Naive thymus-derived CD8-positive, alpha-beta T cell (primary cell): ENCODE results near the gene DGKH. TPM values are rescaled to one million over a fixed set of nuclear protein-coding genes. Genes with fewer than 3 reads are reported as not detected.

Experiments used
- ATAC-seq, 2 donors: fragments of 150-1000 bp; cut with Tn5 transposase in 1 of 2; sonication (Bioruptor Pico), chemical (Tn5 transposase) in 1 of 2; 1 replicate in 1 of 2; 2 replicates in 1 of 2; pipeline ENCODE4 v1.10.0; 2021; ENCODE audit warnings: mild to moderate bottlenecking in 2 of 2, moderate library complexity in 2 of 2
- POLR2A ChIA-PET: fragments of 350-600 bp; sonication (Branson Sonifier 250); formaldehyde crosslinking; loops from one replicate; lab custom pipeline; 2021; ENCODE audit warnings: antibody characterized with exemption; lab: Charles Lee
- DNase-seq, 10 donors: peaks; one replicate each; pipeline versions ENCODE4 v3.0.0 to v3.0.0-alpha.2; 2020 to 2022
- H3K27ac Mint-ChIP-seq, 10 donors: one replicate each; pipeline ENCODE4 v1.8.0; 2020 to 2022; ENCODE audit warnings: mild to moderate bottlenecking in 10 of 10, mixed read lengths in 10 of 10, moderate library complexity in 4 of 10, inconsistent platforms in 1 of 10
- H3K27me3 Mint-ChIP-seq, 5 donors: one replicate each; pipeline ENCODE4 v1.8.0; 2021 to 2022; ENCODE audit warnings: mixed read lengths in 5 of 5
- H3K36me3 Mint-ChIP-seq, 3 donors: one replicate each; pipeline ENCODE4 v1.8.0; 2020 to 2022; ENCODE audit warnings: mixed read lengths in 3 of 3, mild to moderate bottlenecking in 2 of 3, inconsistent platforms in 1 of 3
- H3K4me1 Mint-ChIP-seq, 4 donors: one replicate each; pipeline ENCODE4 v1.8.0; 2021 to 2022; ENCODE audit warnings: mixed read lengths in 4 of 4
- H3K4me3 Mint-ChIP-seq, 10 donors: one replicate each; pipeline ENCODE4 v1.8.0; 2020 to 2022; ENCODE audit warnings: mild to moderate bottlenecking in 10 of 10, mixed read lengths in 10 of 10, moderate library complexity in 6 of 10, inconsistent platforms in 1 of 10
- H3K9me3 Mint-ChIP-seq, 9 donors: one replicate each; pipeline ENCODE4 v1.8.0; 2020 to 2022; ENCODE audit warnings: mixed read lengths in 9 of 9, mild to moderate bottlenecking in 3 of 9, inconsistent platforms in 1 of 9, moderate library complexity in 1 of 9
- polyA plus RNA-seq, 3 donors: library from polyadenylated mRNA; unstranded; fragments of 300-500 nt; fragmentation: Illumina TruSeq; gene quantifications; one replicate each; pipeline ENCODE4 v1.2.3, GENCODE V29; 2021
- total RNA-seq, 8 experiments: library from RNA in 2 of 8; stranded (reverse) in 2 of 8; gene quantifications; one replicate each; pipeline ENCODE4 v1.2.3 and lab custom pipeline; 2021 to 2026

The DGKH gene
- total and polyA plus RNA-seq, 5 experiments from 2014 or later: 1.3 to 5.2 (median 1.5) TPM

- H3K27me3 Mint-ChIP-seq: peaks cover 4 to 14% (median 9%) of the 10 kb centered on the region in 5 donors
- DNase-seq (no peak), ATAC-seq (no peak)
- no peaks in the 10 kb centered on the region for H3K36me3 Mint-ChIP-seq
- POLR2A ChIA-PET: no interaction called here
- no peaks in the 10 kb centered on the region for H3K4me1 Mint-ChIP-seq
- no peak overlapping the region for H3K4me3 Mint-ChIP-seq
- H3K27ac Mint-ChIP-seq: peak overlapping the region in 1 of 10 donors; percentile 26
- H3K9me3 Mint-ChIP-seq: no peaks in the 10 kb centered on the region
These were observed 20.2 kb upstream of the DGKH start for GRCh38 chr13:42028113-42028799.

GRCh38 chr13:42035905-42036521 is 12.4 kb upstream of the DGKH start:
- H3K4me1 Mint-ChIP-seq: peaks cover 3 to 9% (median 8%) of the 10 kb centered on the region in 4 donors
- H3K27ac Mint-ChIP-seq: no peak overlapping the region
- no peaks in the 10 kb centered on the region for H3K27me3 Mint-ChIP-seq
- POLR2A ChIA-PET: interaction anchor here (1.1 kb wide), 1 partner anchor 12 kb away, joined by 3 read pairs; no protein-coding TSS in a partner anchor
- ATAC-seq: no peak
- no peaks in the 10 kb centered on the region for H3K36me3 Mint-ChIP-seq
- no peak for DNase-seq
- H3K4me3 Mint-ChIP-seq: no peak overlapping the region
- H3K9me3 Mint-ChIP-seq: peaks cover 0 to 10% (median 4%) of the 10 kb centered on the region in 9 donors

- H3K9me3 Mint-ChIP-seq: peaks cover 0 to 10% (median 4%) of the 10 kb centered on the region in 9 donors
- no peak overlapping the region for H3K4me3 Mint-ChIP-seq
- POLR2A ChIA-PET: no interaction called here
- H3K36me3 Mint-ChIP-seq: no peaks in the 10 kb centered on the region
- H3K4me1 Mint-ChIP-seq: peaks cover 6 to 14% (median 11%) of the 10 kb centered on the region in 4 donors
- H3K27ac Mint-ChIP-seq: peak overlapping the region in 1 of 10 donors; percentile 34
- DNase-seq (no peak), ATAC-seq (no peak)
- no peaks in the 10 kb centered on the region for H3K27me3 Mint-ChIP-seq
These were observed 11.7 kb upstream of the DGKH start for GRCh38 chr13:42036711-42037110.

GRCh38 chr13:42038661-42039456 is 9.6 kb upstream of the DGKH start:
- H3K27ac Mint-ChIP-seq: peak overlapping the region in 9 of 10 donors; percentile 17 to 93 (median 81)
- peak overlapping the region; percentile 86 to 95 (median 90) for H3K4me3 Mint-ChIP-seq
- peaks cover 9 to 18% (median 14%) of the 10 kb centered on the region in 4 donors for H3K4me1 Mint-ChIP-seq
- POLR2A ChIA-PET: interaction anchor here (1.7 kb wide), 1 partner anchor 78 kb away, joined by 8 read pairs; the partner anchor contains the start of gene VWA8
- no peaks in the 10 kb centered on the region for H3K36me3 Mint-ChIP-seq
- peaks cover 0 to 10% (median 4%) of the 10 kb centered on the region in 9 donors for H3K9me3 Mint-ChIP-seq
- ATAC-seq: no peak
- H3K27me3 Mint-ChIP-seq: no peaks in the 10 kb centered on the region
- DNase-seq: no peak

GRCh38 chr13:42039457-42039945 is 8.9 kb upstream of the DGKH start:
- Mint-ChIP-seq H3K9me3 (peaks cover 0 to 10% (median 4%) of the 10 kb centered on the region in 9 donors), H3K4me3 (peak overlapping the region; percentile 86 to 95 (median 90)), H3K27me3 (no peaks in the 10 kb centered on the region), H3K36me3 (no peaks in the 10 kb centered on the region), H3K27ac (peak overlapping the region; percentile 72 to 93 (median 86)), H3K4me1 (peaks cover 9 to 18% (median 14%) of the 10 kb centered on the region in 4 donors)
- POLR2A ChIA-PET: interaction anchor here (1.7 kb wide), 1 partner anchor 79 kb away, joined by 8 read pairs; the partner anchor contains the start of gene VWA8
- ATAC-seq: peak; percentile 7 to 13
- no peak for DNase-seq

- peaks cover 9 to 18% (median 14%) of the 10 kb centered on the region in 4 donors for H3K4me1 Mint-ChIP-seq
- H3K9me3 Mint-ChIP-seq: peaks cover 0 to 9% (median 4%) of the 10 kb centered on the region in 9 donors
- DNase-seq (peak; percentile 65 to 93 (median 80)), ATAC-seq (peak; percentile 78 to 81)
- H3K27me3 Mint-ChIP-seq: peaks cover 0 to 3% (median 0%) of the 10 kb centered on the region in 5 donors
- H3K27ac Mint-ChIP-seq: peak overlapping the region; percentile 72 to 93 (median 86)
- H3K36me3 Mint-ChIP-seq: no peaks in the 10 kb centered on the region
- POLR2A ChIA-PET: interaction anchor here (1.7 kb wide), 1 partner anchor 79 kb away, joined by 8 read pairs; the partner anchor contains the start of gene VWA8
- H3K4me3 Mint-ChIP-seq: peak overlapping the region; percentile 86 to 95 (median 92)
These were observed 8.3 kb upstream of the DGKH start for GRCh38 chr13:42039946-42040729.

GRCh38 chr13:42040730-42041010 is 7.8 kb upstream of the DGKH start:
- Mint-ChIP-seq H3K27me3 (peaks cover 0 to 4% (median 0%) of the 10 kb centered on the region in 5 donors), H3K4me3 (peak overlapping the region in 5 of 10 donors; percentile 77 to 92 (median 90)), H3K4me1 (peaks cover 9 to 18% (median 14%) of the 10 kb centered on the region in 4 donors), H3K9me3 (peaks cover 0 to 4% (median 2%) of the 10 kb centered on the region in 9 donors), H3K27ac (no peak overlapping the region), H3K36me3 (no peaks in the 10 kb centered on the region)
- DNase-seq (no peak), ATAC-seq (peak in 1 of 2 donors; percentile 18)
- POLR2A ChIA-PET: no interaction called here

GRCh38 chr13:42041011-42041683 is 7.3 kb upstream of the DGKH start:
- H3K9me3 Mint-ChIP-seq: peaks cover 0 to under 1% (median 0%) of the 10 kb centered on the region in 9 donors
- peak overlapping the region; percentile 77 to 92 (median 89) for H3K4me3 Mint-ChIP-seq
- peak in 1 of 2 donors; percentile 7 for ATAC-seq
- peak overlapping the region in 8 of 10 donors; percentile 2 to 84 (median 67) for H3K27ac Mint-ChIP-seq
- H3K27me3 Mint-ChIP-seq: peaks cover 0 to 5% (median 0%) of the 10 kb centered on the region in 5 donors
- POLR2A ChIA-PET: no interaction called here
- peaks cover 9 to 18% (median 14%) of the 10 kb centered on the region in 4 donors for H3K4me1 Mint-ChIP-seq
- H3K36me3 Mint-ChIP-seq: no peaks in the 10 kb centered on the region
- peak in 6 of 10 donors; percentile 17 to 34 (median 28) for DNase-seq

GRCh38 chr13:42041684-42042035 is 6.8 kb upstream of the DGKH start:
- H3K27me3 Mint-ChIP-seq: peaks cover 0 to 5% (median 0%) of the 10 kb centered on the region in 5 donors
- H3K27ac Mint-ChIP-seq: peak overlapping the region in 9 of 10 donors; percentile 25 to 84 (median 71)
- POLR2A ChIA-PET: no interaction called here
- H3K4me1 Mint-ChIP-seq: peaks cover 9 to 18% (median 15%) of the 10 kb centered on the region in 4 donors
- H3K9me3 Mint-ChIP-seq: no peaks in the 10 kb centered on the region
- ATAC-seq (no peak), DNase-seq (no peak)
- H3K36me3 Mint-ChIP-seq: no peaks in the 10 kb centered on the region
- peak overlapping the region; percentile 77 to 92 (median 89) for H3K4me3 Mint-ChIP-seq

- Mint-ChIP-seq H3K27ac (no peak overlapping the region), H3K9me3 (no peaks in the 10 kb centered on the region), H3K4me1 (peaks cover 13 to 28% (median 25%) of the 10 kb centered on the region in 4 donors), H3K36me3 (no peaks in the 10 kb centered on the region), H3K4me3 (peak overlapping the region in 2 of 10 donors; percentile 7 to 29), H3K27me3 (peaks cover 0 to 12% (median 0%) of the 10 kb centered on the region in 5 donors)
- no peak for DNase-seq
- POLR2A ChIA-PET: no interaction called here
- ATAC-seq: no peak
These were observed 4.8 kb upstream of the DGKH start for GRCh38 chr13:42043676-42044075.

- no peaks in the 10 kb centered on the region for H3K9me3 Mint-ChIP-seq
- H3K36me3 Mint-ChIP-seq: no peaks in the 10 kb centered on the region
- peak overlapping the region in 5 of 10 donors; percentile 5 to 63 (median 39) for H3K4me3 Mint-ChIP-seq
- peak overlapping the region in 1 of 10 donors; percentile 4 for H3K27ac Mint-ChIP-seq
- POLR2A ChIA-PET: no interaction called here
- DNase-seq: no peak
- no peak for ATAC-seq
- H3K27me3 Mint-ChIP-seq: peaks cover 0 to 14% (median 0%) of the 10 kb centered on the region in 5 donors
- peaks cover 10 to 25% (median 23%) of the 10 kb centered on the region in 4 donors for H3K4me1 Mint-ChIP-seq
These were observed 2.0 kb upstream of the DGKH start for GRCh38 chr13:42046448-42046847.
